CD4-positive, CD25-positive, alpha-beta regulatory T cell (primary cell): ENCODE results near the gene C10orf90. TPM values are rescaled to one million over a fixed set of nuclear protein-coding genes. Genes with fewer than 3 reads are reported as not detected.

Experiments
- ATAC-seq, 2 donors: fragments of 150-1000 bp; cut with Tn5 transposase; one replicate each; pipeline ENCODE4 v1.10.0; 2021; ENCODE audit warnings: low read depth in 2 of 2, moderate number of reproducible peaks in 2 of 2, moderate library complexity in 1 of 2
- DNase-seq, 3 donors: peaks; one replicate each; pipeline versions ENCODE4 v3.0.0 to v3.0.0-alpha.2; 2012 to 2022; ENCODE audit warnings: mixed read lengths in 1 of 3
- H3K27ac ChIP-seq: one replicate; pipeline ENCODE4 v1.7.0; 2013; ENCODE audit warnings: mild to moderate bottlenecking, low read length; ENCODE audit not compliant: insufficient read depth, poor library complexity, severe bottlenecking
- H3K27me3 ChIP-seq: one replicate; pipeline ENCODE4 v1.7.0; 2013; ENCODE audit warnings: low read length; ENCODE audit not compliant: control insufficient read depth, insufficient read depth
- H3K36me3 ChIP-seq: one replicate; pipeline ENCODE4 v1.7.0; 2013; ENCODE audit warnings: mild to moderate bottlenecking, low read length, moderate library complexity; ENCODE audit not compliant: control insufficient read depth, insufficient read depth
- H3K4me1 ChIP-seq: 2 replicates; pipeline ENCODE4 v1.7.0; 2013; ENCODE audit warnings: mild to moderate bottlenecking, low read length; ENCODE audit not compliant: insufficient read depth, control insufficient read depth, poor library complexity, severe bottlenecking
- H3K4me3 ChIP-seq: one replicate; pipeline ENCODE4 v1.7.0; 2013; ENCODE audit warnings: low read depth, mild to moderate bottlenecking, low read length, moderate library complexity
- H3K9me3 ChIP-seq, 2 experiments: 1 replicate in 1 of 2; 2 replicates in 1 of 2; pipeline ENCODE4 v1.7.0; 2013; ENCODE audit warnings: low read length in 2 of 2, mild to moderate bottlenecking in 1 of 2, moderate library complexity in 1 of 2; ENCODE audit not compliant: control insufficient read depth in 2 of 2
- H3K27ac Mint-ChIP-seq, 3 donors: one replicate each; pipeline ENCODE4 v1.8.0; 2020 to 2022; ENCODE audit warnings: mild to moderate bottlenecking in 3 of 3, mixed read lengths in 3 of 3, moderate library complexity in 2 of 3
- H3K27me3 Mint-ChIP-seq: one replicate; pipeline ENCODE4 v1.8.0; 2022; ENCODE audit warnings: mild to moderate bottlenecking, mixed read lengths
- H3K36me3 Mint-ChIP-seq: one replicate; pipeline ENCODE4 v1.8.0; 2020; ENCODE audit warnings: mixed read lengths
- H3K4me1 Mint-ChIP-seq, 4 donors: one replicate each; pipeline ENCODE4 v1.8.0; 2020 to 2022; ENCODE audit warnings: mixed read lengths in 4 of 4, mild to moderate bottlenecking in 1 of 4
- H3K4me3 Mint-ChIP-seq, 4 donors: one replicate each; pipeline ENCODE4 v1.8.0; 2020 to 2022; ENCODE audit warnings: mild to moderate bottlenecking in 4 of 4, mixed read lengths in 4 of 4, moderate library complexity in 3 of 4
- H3K9me3 Mint-ChIP-seq, 7 donors: one replicate each; pipeline ENCODE4 v1.8.0; 2020 to 2022; ENCODE audit warnings: mixed read lengths in 7 of 7, mild to moderate bottlenecking in 3 of 7, moderate library complexity in 2 of 7
- polyA plus RNA-seq, 4 donors: library from polyadenylated mRNA; unstranded; fragments of 300-500 nt; fragmentation: Illumina TruSeq; gene quantifications; one replicate each; pipeline ENCODE4 v1.2.3, GENCODE V29; 2021
- total RNA-seq: library from RNA; stranded (reverse); gene quantifications from one replicate; pipeline ENCODE4 v1.2.3, GENCODE V29; 2022

The C10orf90 gene
- total and polyA plus RNA-seq, 5 donors from 2014 or later: not detected

DNA sequence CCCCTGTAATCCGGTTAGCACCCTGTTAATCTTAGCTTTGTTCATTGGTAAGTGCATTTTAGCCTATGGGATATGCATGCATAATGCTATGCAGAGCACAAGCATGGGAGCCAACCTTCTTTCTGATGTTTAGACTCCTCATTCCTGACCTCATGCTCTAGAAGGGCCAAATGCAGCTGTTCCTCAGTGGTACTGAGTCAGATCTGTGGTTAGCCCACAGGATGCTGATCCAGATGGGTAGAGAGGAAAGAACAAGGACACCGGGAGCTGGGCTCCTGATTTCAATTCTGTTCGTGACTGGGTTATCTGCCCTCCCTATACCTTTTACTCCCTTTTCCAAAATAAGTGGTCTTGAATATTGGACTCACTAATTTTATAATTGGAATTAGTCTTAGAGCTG lies 31.7 kb upstream of the C10orf90 start:
- no peaks in the 10 kb centered on the region for H3K36me3 Mint-ChIP-seq
- H3K4me3 Mint-ChIP-seq: no peak overlapping the region

DNA sequence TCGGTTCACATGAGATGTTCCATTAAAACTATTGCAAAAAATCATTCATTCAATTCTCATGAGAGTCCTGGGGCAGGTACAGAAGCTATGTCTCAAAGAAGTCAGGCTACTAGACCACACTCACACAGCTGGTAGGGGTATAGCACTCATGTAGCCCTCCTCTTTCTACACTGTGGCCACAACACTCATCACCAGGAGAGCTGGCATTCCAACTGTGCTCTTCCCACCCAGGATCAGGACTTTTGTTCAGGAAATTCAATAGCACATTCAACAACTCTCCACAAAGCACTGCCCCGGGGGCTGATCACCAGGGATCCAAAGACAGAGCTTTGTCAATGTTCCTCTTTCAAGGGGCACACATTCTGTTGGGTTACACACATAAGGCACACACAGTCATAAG lies 31.0 kb upstream of the C10orf90 start:
- Mint-ChIP-seq H3K27me3 (peaks cover 10% of the 10 kb centered on the region), H3K4me3 (no peak overlapping the region), H3K4me1 (no peaks in the 10 kb centered on the region), H3K27ac (no peak overlapping the region), H3K9me3 (no peaks in the 10 kb centered on the region), H3K36me3 (no peaks in the 10 kb centered on the region)
- Histone ChIP-seq H3K4me1 (no peaks in the 10 kb centered on the region), H3K27me3 (no peaks in the 10 kb centered on the region), H3K4me3 (no peak overlapping the region), H3K9me3 (no peaks in the 10 kb centered on the region), H3K36me3 (no peaks in the 10 kb centered on the region), H3K27ac (no peak overlapping the region)
- ATAC-seq (peak in 1 of 2 donors; percentile 8), DNase-seq (no peak)

More for the DNA sequence above, 31.7 kb upstream of the C10orf90 start:
- Histone ChIP-seq H3K9me3 (no peaks in the 10 kb centered on the region), H3K4me1 (no peaks in the 10 kb centered on the region), H3K27ac (no peak overlapping the region), H3K4me3 (no peak overlapping the region), H3K36me3 (no peaks in the 10 kb centered on the region), H3K27me3 (no peaks in the 10 kb centered on the region)
- no peaks in the 10 kb centered on the region for H3K9me3 Mint-ChIP-seq
- no peaks in the 10 kb centered on the region for H3K4me1 Mint-ChIP-seq
- no peak for ATAC-seq
- H3K27me3 Mint-ChIP-seq: peaks cover 5% of the 10 kb centered on the region
- no peak overlapping the region for H3K27ac Mint-ChIP-seq
- no peak for DNase-seq

DNA sequence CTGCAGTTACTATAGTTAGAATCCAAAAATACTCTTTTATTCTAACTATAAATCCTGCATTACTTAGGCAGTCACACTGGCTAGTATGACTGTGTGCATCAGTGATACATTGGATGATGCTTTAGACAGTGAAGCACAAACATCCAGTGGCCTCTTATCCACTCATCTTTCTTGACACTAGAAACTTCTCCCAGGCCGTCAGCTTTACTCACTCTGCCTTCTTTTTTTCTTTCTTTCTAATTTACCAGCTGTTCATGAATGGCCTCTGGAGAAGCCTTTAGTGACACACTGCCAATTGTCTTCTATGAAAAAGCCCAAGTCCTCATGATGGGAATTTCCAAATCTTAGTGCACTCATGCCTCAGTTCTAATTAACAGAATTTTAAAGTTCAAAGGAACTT lies 26.2 kb upstream of the C10orf90 start:
- peaks cover 0 to 5% (median 2%) of the 10 kb centered on the region in 7 donors for H3K9me3 Mint-ChIP-seq
- H3K36me3 ChIP-seq: no peaks in the 10 kb centered on the region
- H3K4me3 Mint-ChIP-seq: no peak overlapping the region
- H3K27ac Mint-ChIP-seq: no peak overlapping the region
- no peak overlapping the region for H3K4me3 ChIP-seq
- H3K9me3 ChIP-seq: no peaks in the 10 kb centered on the region
- no peaks in the 10 kb centered on the region for H3K27me3 ChIP-seq
- H3K4me1 Mint-ChIP-seq: no peaks in the 10 kb centered on the region
- H3K4me1 ChIP-seq: no peaks in the 10 kb centered on the region
- no peaks in the 10 kb centered on the region for H3K36me3 Mint-ChIP-seq
- DNase-seq (no peak), ATAC-seq (no peak)
- peaks cover 5% of the 10 kb centered on the region for H3K27me3 Mint-ChIP-seq
- H3K27ac ChIP-seq: no peak overlapping the region

DNA sequence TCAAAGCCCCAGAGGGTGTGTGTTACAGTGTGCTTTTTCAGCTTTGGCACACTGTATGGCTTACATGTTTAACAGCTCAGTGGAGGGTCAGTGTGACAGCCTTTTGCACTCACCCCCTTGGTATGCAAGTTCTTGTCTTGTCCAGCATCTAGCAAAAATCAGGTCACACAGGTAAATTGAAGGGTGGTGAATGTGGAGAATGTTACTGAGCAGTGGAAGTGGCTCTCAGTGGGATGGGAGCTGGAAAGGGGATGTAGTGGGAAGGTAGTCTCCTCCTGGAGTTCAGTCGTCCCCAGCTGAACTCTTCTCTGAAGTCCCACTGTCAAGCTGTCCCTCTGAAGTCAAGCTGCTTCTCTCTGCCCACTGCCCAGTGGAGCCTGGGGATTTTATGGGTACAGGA lies 21.0 kb upstream of the C10orf90 start:
- Histone ChIP-seq H3K4me3 (no peak overlapping the region), H3K27ac (no peak overlapping the region), H3K36me3 (no peaks in the 10 kb centered on the region), H3K27me3 (no peaks in the 10 kb centered on the region), H3K9me3 (no peaks in the 10 kb centered on the region), H3K4me1 (no peaks in the 10 kb centered on the region)
- no peaks in the 10 kb centered on the region for H3K4me1 Mint-ChIP-seq
- no peaks in the 10 kb centered on the region for H3K36me3 Mint-ChIP-seq
- H3K4me3 Mint-ChIP-seq: no peak overlapping the region
- no peak overlapping the region for H3K27ac Mint-ChIP-seq
- H3K27me3 Mint-ChIP-seq: no peaks in the 10 kb centered on the region
- ATAC-seq (no peak), DNase-seq (no peak)
- H3K9me3 Mint-ChIP-seq: peaks cover 0 to 9% (median 2%) of the 10 kb centered on the region in 7 donors

DNA sequence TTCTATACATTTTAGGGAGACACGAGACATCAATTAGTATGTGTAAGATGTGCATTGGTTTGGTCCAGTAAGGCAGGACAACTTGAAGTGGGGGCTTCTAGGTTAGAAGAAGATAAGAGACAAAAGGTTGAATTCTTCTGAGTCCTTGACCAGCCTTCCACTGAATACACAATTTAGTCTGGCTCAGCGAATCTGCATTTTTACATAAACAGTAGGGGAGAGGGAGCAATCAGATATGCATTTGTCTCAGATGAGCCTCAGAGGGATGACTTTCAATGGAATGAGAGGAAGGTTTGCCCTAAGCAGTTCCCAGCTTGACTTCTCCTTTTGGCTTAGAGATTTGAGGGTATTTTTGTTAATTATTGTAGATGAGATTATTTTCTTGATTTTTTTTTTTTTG lies 20.0 kb upstream of the C10orf90 start:
- DNase-seq (no peak), ATAC-seq (no peak)
- no peaks in the 10 kb centered on the region for H3K27me3 Mint-ChIP-seq
- no peaks in the 10 kb centered on the region for H3K36me3 Mint-ChIP-seq
- H3K4me3 ChIP-seq: no peak overlapping the region
- H3K27ac ChIP-seq: no peak overlapping the region
- no peaks in the 10 kb centered on the region for H3K36me3 ChIP-seq
- no peak overlapping the region for H3K27ac Mint-ChIP-seq
- peaks cover 0 to 9% (median 2%) of the 10 kb centered on the region in 7 donors for H3K9me3 Mint-ChIP-seq
- no peaks in the 10 kb centered on the region for H3K27me3 ChIP-seq
- no peak overlapping the region for H3K4me3 Mint-ChIP-seq
- H3K9me3 ChIP-seq: no peaks in the 10 kb centered on the region
- no peaks in the 10 kb centered on the region for H3K4me1 ChIP-seq
- no peaks in the 10 kb centered on the region for H3K4me1 Mint-ChIP-seq

DNA sequence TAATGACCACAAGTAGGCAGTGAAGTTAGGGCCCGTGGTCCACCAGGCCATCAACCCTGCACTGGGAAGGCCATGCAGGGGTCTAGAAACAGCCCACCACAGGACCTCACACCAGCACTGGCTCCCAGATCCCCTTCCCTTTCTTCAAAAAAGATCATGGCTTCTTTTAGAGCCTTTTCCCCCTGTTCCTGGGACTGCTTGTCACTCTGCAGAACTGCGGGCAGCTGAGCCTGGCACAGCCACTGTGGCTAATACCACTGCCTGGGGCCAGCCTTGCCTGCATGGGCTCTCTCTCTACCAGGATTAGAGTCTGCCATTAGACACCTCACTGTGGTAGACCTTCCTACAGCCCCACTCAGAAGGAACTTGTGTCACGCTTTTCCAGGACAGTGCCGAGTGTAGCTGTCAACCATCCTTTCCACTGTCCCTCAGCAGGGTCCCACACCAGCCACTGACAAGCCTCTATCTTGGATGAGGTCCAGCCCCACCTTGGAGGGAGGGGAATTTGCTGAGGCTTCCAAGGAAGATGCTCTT lies 19.0 kb upstream of the C10orf90 start:
- H3K36me3 Mint-ChIP-seq: no peaks in the 10 kb centered on the region
- no peaks in the 10 kb centered on the region for H3K27me3 Mint-ChIP-seq

DNA sequence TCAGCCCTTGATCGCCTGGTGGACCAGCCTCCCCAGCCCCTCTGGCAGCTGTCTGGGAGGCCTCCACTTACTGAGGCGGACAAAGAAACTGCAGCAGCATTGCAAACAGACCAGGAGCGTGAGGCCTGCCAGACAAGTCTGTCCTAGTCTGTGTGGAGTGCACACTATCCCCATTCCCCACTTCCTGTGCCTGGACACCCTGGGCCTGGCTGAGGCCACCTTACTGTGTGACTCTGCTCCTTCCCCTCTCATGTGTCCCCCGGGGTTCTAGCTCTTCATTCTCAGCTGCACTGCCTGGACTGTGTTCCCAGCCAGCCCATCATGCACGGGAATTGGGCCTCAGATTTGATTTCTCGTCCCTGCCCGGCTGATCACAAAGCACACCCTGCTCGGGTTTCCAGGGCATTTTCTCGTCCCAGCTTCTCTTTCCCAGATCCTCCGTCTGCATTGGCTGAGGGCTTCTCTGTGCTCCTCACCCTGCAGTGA lies 16.7 kb upstream of the C10orf90 start:
- Histone ChIP-seq H3K27ac (no peak overlapping the region), H3K36me3 (no peaks in the 10 kb centered on the region), H3K27me3 (no peaks in the 10 kb centered on the region), H3K4me1 (no peaks in the 10 kb centered on the region), H3K4me3 (no peak overlapping the region), H3K9me3 (no peaks in the 10 kb centered on the region)
- Mint-ChIP-seq H3K36me3 (no peaks in the 10 kb centered on the region), H3K27me3 (no peaks in the 10 kb centered on the region), H3K4me1 (no peaks in the 10 kb centered on the region), H3K27ac (no peak overlapping the region), H3K4me3 (peak overlapping the region in 1 of 4 donors; percentile 52), H3K9me3 (peaks cover 0 to 9% (median 0%) of the 10 kb centered on the region in 7 donors)
- DNase-seq (no peak), ATAC-seq (no peak)

More for the DNA sequence above, 19.0 kb upstream of the C10orf90 start:
- Histone ChIP-seq H3K27me3 (no peaks in the 10 kb centered on the region), H3K4me3 (no peak overlapping the region), H3K27ac (no peak overlapping the region), H3K36me3 (no peaks in the 10 kb centered on the region), H3K9me3 (no peaks in the 10 kb centered on the region), H3K4me1 (no peaks in the 10 kb centered on the region)
- H3K4me1 Mint-ChIP-seq: no peaks in the 10 kb centered on the region
- H3K4me3 Mint-ChIP-seq: no peak overlapping the region
- H3K9me3 Mint-ChIP-seq: peaks cover 0 to 9% (median 0%) of the 10 kb centered on the region in 7 donors
- H3K27ac Mint-ChIP-seq: no peak overlapping the region
- DNase-seq (no peak), ATAC-seq (no peak)

DNA sequence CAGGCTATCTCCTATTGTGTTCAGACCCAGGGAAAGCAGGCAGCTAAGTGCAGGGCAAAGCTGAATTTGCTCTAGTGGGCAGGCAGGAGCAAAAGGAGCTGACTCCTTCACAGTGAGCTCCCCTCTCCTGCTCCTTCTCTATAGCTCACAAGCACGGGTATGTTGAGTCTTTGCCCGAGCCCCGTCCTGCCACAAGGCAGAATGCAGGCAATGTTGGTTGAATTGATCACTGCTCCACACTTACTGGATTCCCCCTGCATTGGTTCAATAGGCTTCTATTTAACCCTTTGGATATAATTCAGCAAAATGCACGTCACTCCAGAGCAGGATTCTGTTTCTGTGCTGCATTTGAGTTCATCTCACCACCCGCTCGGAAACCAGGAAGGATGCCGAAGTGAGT lies 16.2 kb upstream of the C10orf90 start:
- no peaks in the 10 kb centered on the region for H3K27me3 Mint-ChIP-seq
- no peaks in the 10 kb centered on the region for H3K36me3 ChIP-seq
- no peaks in the 10 kb centered on the region for H3K9me3 ChIP-seq
- peaks cover 0 to 9% (median 0%) of the 10 kb centered on the region in 7 donors for H3K9me3 Mint-ChIP-seq
- no peak for ATAC-seq
- no peak overlapping the region for H3K27ac ChIP-seq
- no peak overlapping the region for H3K27ac Mint-ChIP-seq
- H3K4me1 ChIP-seq: no peaks in the 10 kb centered on the region
- H3K36me3 Mint-ChIP-seq: no peaks in the 10 kb centered on the region
- no peaks in the 10 kb centered on the region for H3K4me1 Mint-ChIP-seq
- H3K4me3 Mint-ChIP-seq: no peak overlapping the region
- no peak overlapping the region for H3K4me3 ChIP-seq
- H3K27me3 ChIP-seq: no peaks in the 10 kb centered on the region
- DNase-seq: no peak
